K562 (cell line): ENCODE data around the gene EME2. TPM values are rescaled to one million over a fixed set of nuclear protein-coding genes. Genes with fewer than 3 reads are reported as not detected.

ENCODE experiments used
- ATAC-seq: fragments of 200-7000 bp; cut with Tn5 transposase; 3 replicates; pipeline ENCODE4 v1.9.1; 2020; ENCODE audit warnings: moderate library complexity
- BruUV-seq: library from RNA; stranded (reverse); fragments of 400-500 nt; replicated peaks from 2 replicates; lab custom pipeline; 2021; lab: Mats Ljungman, UMichigan
- CTCF ChIA-PET: fragments of 300-600 bp; formaldehyde crosslinking; extraction: SDS; loops from one replicate; lab custom pipeline; 2021; ENCODE audit warnings: low intra/inter-chr PET ratio; lab: Yijun Ruan, JAX
- POLR2A ChIA-PET: fragments of 300-600, 350-650 bp; sonication (Branson Sonifier 250); formaldehyde crosslinking; extraction: SDS; loops from one replicate; lab custom pipeline; 2021; ENCODE audit warnings: antibody characterized with exemption, inconsistent platforms; lab: Yijun Ruan, JAX
- DNase-seq, 4 experiments: peaks; one replicate each; pipeline versions ENCODE4 v3.0.0 to v3.0.0-alpha.2; 2011 to 2018; ENCODE audit warnings: low spot score in 3 of 4, mixed read lengths in 3 of 4; ENCODE audit errors: extremely low read depth in 1 of 4
- FAIRE-seq: peaks from 2 replicates; lab custom pipeline; 2011; peaks lifted over from hg19 to GRCh38; lab: Jason Lieb, UNC
- H2AFZ ChIP-seq: 2 replicates; pipeline ENCODE4 v1.6.0; 2011; ENCODE audit warnings: low read depth, low read length, control low read depth, inconsistent platforms
- H3K27ac ChIP-seq: fragments of 200-600 bp; 3 replicates; pipeline ENCODE4 v1.8.0; 2011; ENCODE audit warnings: low read depth, mild to moderate bottlenecking, control low read depth, inconsistent platforms, low read length, moderate library complexity, mixed read lengths; ENCODE audit errors: extremely low read depth
- H3K27me3 ChIP-seq, 2 experiments: fragments of 300-600 bp in 1 of 2; 2 replicates in 1 of 2; 3 replicates in 1 of 2; pipeline versions ENCODE4 v1.6.0 to v1.8.0; 2011; ENCODE audit warnings: inconsistent platforms in 2 of 2, low read length in 2 of 2, mild to moderate bottlenecking in 1 of 2, mixed read lengths in 1 of 2, moderate library complexity in 1 of 2; ENCODE audit not compliant: control insufficient read depth in 2 of 2, insufficient read depth in 2 of 2
- H3K36me3 ChIP-seq: fragments of 300-600 bp; 3 replicates; pipeline ENCODE4 v1.8.0; 2011; ENCODE audit warnings: mild to moderate bottlenecking, low read length, inconsistent platforms; ENCODE audit not compliant: control insufficient read depth, insufficient read depth
- H3K4me1 ChIP-seq, 2 experiments: fragments of 200-600 bp in 1 of 2; replicated peaks in 1 of 2; 2 replicates in 1 of 2; 3 replicates in 1 of 2; pipeline versions ENCODE4 v1.5.1 to v1.8.0; 2011; ENCODE audit warnings: inconsistent platforms in 2 of 2, low read length in 2 of 2, mild to moderate bottlenecking in 1 of 2, mixed read lengths in 1 of 2, moderate library complexity in 1 of 2; ENCODE audit not compliant: control insufficient read depth in 2 of 2, insufficient read depth in 2 of 2
- H3K4me2 ChIP-seq: 2 replicates; pipeline ENCODE4 v1.6.1; 2011; ENCODE audit warnings: low read length, control low read depth, inconsistent platforms, mixed read lengths; ENCODE audit not compliant: insufficient read depth
- H3K4me3 ChIP-seq: fragments of 200-600 bp; sonication (generic), shearing (Covaris generic); 2 replicates; pipeline ENCODE4 v1.5.1; 2016; ENCODE audit warnings: control low read depth, inconsistent platforms
- H3K79me2 ChIP-seq: fragments of 200-600 bp; 3 replicates; pipeline ENCODE4 v1.8.0; 2011; ENCODE audit warnings: low read length, inconsistent platforms; ENCODE audit not compliant: control insufficient read depth, insufficient read depth
- H3K9ac ChIP-seq, 2 experiments: 2 replicates each; pipeline versions ENCODE4 v1.6.0 to v1.6.1; 2011; ENCODE audit warnings: low read depth in 2 of 2, low read length in 2 of 2, control low read depth in 1 of 2, inconsistent platforms in 1 of 2, mild to moderate bottlenecking in 1 of 2, mixed read lengths in 1 of 2; ENCODE audit not compliant: insufficient read depth in 1 of 2
- H3K9me1 ChIP-seq: one replicate; pipeline ENCODE4 v1.6.0; 2011; ENCODE audit warnings: inconsistent platforms, mild to moderate bottlenecking, low read length, moderate library complexity; ENCODE audit not compliant: control insufficient read depth, insufficient read depth
- H3K9me3 ChIP-seq: replicated peaks from 2 replicates; pipeline ENCODE4 v1.5.1; 2011; ENCODE audit warnings: low read depth, low read length, inconsistent platforms; ENCODE audit not compliant: control insufficient read depth, insufficient read depth
- H4K20me1 ChIP-seq: replicated peaks from 2 replicates; pipeline ENCODE4 v1.6.1; 2011; ENCODE audit warnings: low read length, inconsistent platforms, mixed read lengths; ENCODE audit not compliant: control insufficient read depth, insufficient read depth
- CXXC5 ChIP-seq: fragments of 250-450 bp; sonication (Bioruptor Pico); IDR thresholded peaks from 2 replicates; pipeline ENCODE4 v1.8.0; 2022; ENCODE audit warnings: inconsistent platforms, mild to moderate bottlenecking, moderate library complexity
- DMBX1 ChIP-seq: fragments of 250-450 bp; sonication (Bioruptor Pico); IDR thresholded peaks from 2 replicates; pipeline ENCODE4 v1.8.0; 2022; ENCODE audit warnings: inconsistent platforms, mild to moderate bottlenecking, moderate library complexity, borderline replicate concordance
- EGR1 ChIP-seq: fragments of 450-650 bp; conservative IDR thresholded peaks from 2 replicates; pipeline ENCODE4 v1.6.1; 2017; ENCODE audit warnings: mild to moderate bottlenecking
- HLTF ChIP-seq: fragments of 450-650 bp; IDR thresholded peaks from 2 replicates; pipeline ENCODE4 v1.6.1; 2016
- HNRNPUL1 ChIP-seq: fragments of 200-400 bp; formaldehyde crosslinking; IDR thresholded peaks from 2 replicates; pipeline ENCODE4 v1.6.1; 2017; ENCODE audit warnings: low read length
- HOMEZ ChIP-seq: fragments of 250-450 bp; sonication (Bioruptor Pico); IDR thresholded peaks from 2 replicates; pipeline ENCODE4 v1.4.0; 2020; ENCODE audit warnings: mild to moderate bottlenecking, moderate library complexity
- KLF1 ChIP-seq: fragments of 450-650 bp; IDR thresholded peaks from 2 replicates; pipeline ENCODE4 v1.6.1; 2016; ENCODE audit warnings: missing genetic modification characterization, missing compliant biosample characterization
- KLF6 ChIP-seq: fragments of 250-450 bp; sonication (Bioruptor Pico); IDR thresholded peaks from 2 replicates; pipeline ENCODE4 v1.4.0; 2020; ENCODE audit warnings: mild to moderate bottlenecking, moderate library complexity, borderline replicate concordance
- RAD21 ChIP-seq, 2 experiments: fragments of 250-450 bp in 1 of 2; fragments of 450-650 bp in 1 of 2; sonication (Bioruptor Pico) in 1 of 2; formaldehyde crosslinking in 1 of 2; IDR thresholded peaks in 1 of 2; conservative IDR thresholded peaks in 1 of 2; 2 replicates each; pipeline versions ENCODE4 v1.4.0 to v1.8.0; 2020 to 2022; ENCODE audit warnings: mild to moderate bottlenecking in 2 of 2, moderate library complexity in 1 of 2
- SLC30A9 ChIP-seq: fragments of 250-450 bp; sonication (Bioruptor Pico); IDR thresholded peaks from 2 replicates; pipeline ENCODE4 v1.8.0; 2022; ENCODE audit warnings: mild to moderate bottlenecking, moderate library complexity
- SMC3 ChIP-seq: conservative IDR thresholded peaks from 2 replicates; pipeline ENCODE4 v1.6.1; 2011; ENCODE audit warnings: low read depth, low read length, improper control_type of control experiment; ENCODE audit not compliant: insufficient read depth
- TFAM ChIP-seq: fragments of 250-450 bp; sonication (Bioruptor Pico); conservative IDR thresholded peaks from 2 replicates; pipeline ENCODE4 v1.5.0; 2021; ENCODE audit warnings: mild to moderate bottlenecking, moderate library complexity
- ZBTB26 ChIP-seq: fragments of 450-650 bp; formaldehyde crosslinking; IDR thresholded peaks from 2 replicates; pipeline ENCODE4 v1.4.0; 2022; ENCODE audit warnings: missing genetic modification characterization
- ZNF24 ChIP-seq: fragments of 450-650 bp; IDR thresholded peaks from 2 replicates; pipeline ENCODE4 v1.6.1; 2016
- ZNF354B ChIP-seq: fragments of 250-450 bp; sonication (Bioruptor Pico); IDR thresholded peaks from 2 replicates; pipeline ENCODE4 v1.4.0; 2020
- ZNF384 ChIP-seq: IDR thresholded peaks from 2 replicates; pipeline ENCODE4 v1.6.1; 2012; ENCODE audit warnings: low read depth, low read length, improper control_type of control experiment
- WGBS: fragments of 100-300 bp; shearing (Covaris generic); methylation state at CpG from one replicate; pipeline ENCODE4 v1.1.6; 2016; ENCODE audit warnings: low coverage, mixed read lengths; ENCODE audit not compliant: insufficient coverage; ENCODE audit errors: missing lambda C conversion rate; 5-methylcytosine and 5-hydroxymethylcytosine counted together
- in situ Hi-C: fragments of 300-500 bp; cut with MboI; formaldehyde crosslinking; loops from 4 replicates; pipeline ENCODE4 v1.15.0; 2018; ENCODE audit warnings: inconsistent platforms, mixed read lengths
- intact Hi-C: fragments of 100-400 bp; cut with micrococcal nuclease; formaldehyde crosslinking; loops from 2 replicates; pipeline ENCODE4 v1.14.2; 2022
- polyA plus RNA-seq, 8 experiments: library from polyadenylated mRNA; depleted of rRNA in 4 of 8; stranded (reverse) in 5 of 8; unstranded in 3 of 8; fragments of >200 nt; fragmentation: Nextera tagmentation in 2 of 8; fragmentation: Illumina TruSeq in 1 of 8; extraction: Ambion mirVana in 2 of 8; extraction: Trizol in 1 of 8; gene quantifications; 2 replicates each; pipeline versions ENCODE4 v1.2.1 to v1.2.3, GENCODE V29; 2011 to 2014; ENCODE audit warnings: inconsistent platforms in 1 of 8, missing spikeins in 1 of 8
- total RNA-seq, 7 experiments: library from RNA; depleted of rRNA in 6 of 7; stranded (reverse); fragments of >200 nt in 6 of 7; fragmentation: Illumina TruSeq in 2 of 7; extraction: Trizol in 2 of 7; gene quantifications; 2 replicates each; pipeline versions ENCODE4 v1.2.1 to v1.2.3, GENCODE V29; 2011 to 2021; ENCODE audit warnings: low replicate concordance in 1 of 7
- TF ChIP-seq, protein P1 (sequence below): sonication (generic); formaldehyde crosslinking; IDR thresholded peaks from 2 replicates; pipeline ENCODE4 v1.8.1; 2022; ENCODE audit warnings: missing genetic modification reagents
- TF ChIP-seq, protein P2 (sequence below): fragments of 250-450 bp; sonication (Bioruptor Pico); IDR thresholded peaks from 2 replicates; pipeline ENCODE4 v1.4.0; 2020; ENCODE audit warnings: mild to moderate bottlenecking

EME2 gene
- total and polyA plus RNA-seq, 9 of the 15 experiments (the other 6 are each of a cell fraction or from before 2014, with no cell fraction given) = 0.35 to 19.9 (median 3.5) TPM

GRCh38 chr16:1823821-1824220 is 51.2 kb downstream of the EME2 start (continued):
- TF ChIP-seq SMC3 (0 out of 2 replicates have a peak, but pooled peaks have one; percentile 21), RAD21 (CRISPR knock-in tag; conservative IDR thresholded peaks at IDR 0.05 in 1 of 2, IDR thresholded peaks at IDR 0.05 in 1 of 2) (peak in 1 of 2 experiments; percentile 22; a peak in 1 of 4 replicates), KLF1 (tag) (no peak), TFAM (CRISPR knock-in tag) (no peak), DMBX1 (no peak)
- TF ChIP-seq, protein P1, sequence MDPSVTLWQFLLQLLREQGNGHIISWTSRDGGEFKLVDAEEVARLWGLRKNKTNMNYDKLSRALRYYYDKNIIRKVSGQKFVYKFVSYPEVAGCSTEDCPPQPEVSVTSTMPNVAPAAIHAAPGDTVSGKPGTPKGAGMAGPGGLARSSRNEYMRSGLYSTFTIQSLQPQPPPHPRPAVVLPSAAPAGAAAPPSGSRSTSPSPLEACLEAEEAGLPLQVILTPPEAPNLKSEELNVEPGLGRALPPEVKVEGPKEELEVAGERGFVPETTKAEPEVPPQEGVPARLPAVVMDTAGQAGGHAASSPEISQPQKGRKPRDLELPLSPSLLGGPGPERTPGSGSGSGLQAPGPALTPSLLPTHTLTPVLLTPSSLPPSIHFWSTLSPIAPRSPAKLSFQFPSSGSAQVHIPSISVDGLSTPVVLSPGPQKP (CRISPR knock-in tag) = no peak
- TF ChIP-seq, protein P2, sequence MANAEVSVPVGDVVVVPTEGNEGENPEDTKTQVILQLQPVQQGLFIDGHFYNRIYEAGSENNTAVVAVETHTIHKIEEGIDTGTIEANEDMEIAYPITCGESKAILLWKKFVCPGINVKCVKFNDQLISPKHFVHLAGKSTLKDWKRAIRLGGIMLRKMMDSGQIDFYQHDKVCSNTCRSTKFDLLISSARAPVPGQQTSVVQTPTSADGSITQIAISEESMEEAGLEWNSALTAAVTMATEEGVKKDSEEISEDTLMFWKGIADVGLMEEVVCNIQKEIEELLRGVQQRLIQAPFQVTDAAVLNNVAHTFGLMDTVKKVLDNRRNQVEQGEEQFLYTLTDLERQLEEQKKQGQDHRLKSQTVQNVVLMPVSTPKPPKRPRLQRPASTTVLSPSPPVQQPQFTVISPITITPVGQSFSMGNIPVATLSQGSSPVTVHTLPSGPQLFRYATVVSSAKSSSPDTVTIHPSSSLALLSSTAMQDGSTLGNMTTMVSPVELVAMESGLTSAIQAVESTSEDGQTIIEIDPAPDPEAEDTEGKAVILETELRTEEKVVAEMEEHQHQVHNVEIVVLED = no peak

GRCh38 chr16:1825381-1825863 is 52.8 kb downstream of the EME2 start:
- Histone ChIP-seq H3K4me3 (no peak overlapping the region), H3K79me2 (peaks cover 21% of the 10 kb centered on the region), H3K27me3 (no peaks in the 10 kb centered on the region), H3K36me3 (peaks cover 8% of the 10 kb centered on the region; the same call in 2 of the 3 replicates), H3K4me1 (peaks cover 16 to 40% of the 10 kb centered on the region in 2 experiments; a peak in 4 of 5 replicates), H3K27ac (no peak overlapping the region), H3K9me1 (no peaks in the 10 kb centered on the region), H3K9me3 (no peaks in the 10 kb centered on the region), H2AFZ (no peak overlapping the region), H4K20me1 (peaks cover 9% of the 10 kb centered on the region), H3K9ac (peak overlapping the region in 1 of 2 experiments; percentile 87; a peak in 2 of 4 replicates), H3K4me2 (peak overlapping the region; percentile 100)
- DNase-seq (no peak), ATAC-seq (no peak), FAIRE-seq (no peak)
- intact Hi-C loops (no loop called here), in situ Hi-C loops (no loop called here)
- ChIA-PET POLR2A (interaction anchor here (0.6 to 2.5 kb wide), 4 partner anchors 14 to 466 kb away, joined by 3 to 8 read pairs (median 4); no protein-coding TSS in a partner anchor), CTCF (no interaction called here)
- BruUV-seq = TSS peak; percentile 68
- 68% methylated on average over 15 of the region's 15 CpGs for WGBS
- TF ChIP-seq ZNF354B (CRISPR knock-in tag) (no peak), CXXC5 (CRISPR knock-in tag) (no peak), ZNF24 (no peak), ZBTB26 (CRISPR knock-in tag) (no peak), HLTF (no peak), ZNF384 (no peak), SLC30A9 (CRISPR knock-in tag) (no peak), HNRNPUL1 (no peak), EGR1 (no peak), KLF6 (no peak), HOMEZ (CRISPR knock-in tag) (no peak)
